Neural progenitor cell (in vitro differentiated cells): ENCODE data around the gene CPNE2.

Experiments
- EZH2 ChIP-seq: fragments of 200-600 bp; sonication (generic); IDR thresholded peaks from 2 replicates; pipeline ENCODE4 v1.6.1; 2017; ENCODE audit warnings: antibody characterized with exemption, mild to moderate bottlenecking, moderate library complexity
- TF ChIP-seq, protein P1 (sequence below): fragments of 200-600 bp; sonication (generic); IDR thresholded peaks from 2 replicates; pipeline ENCODE4 v1.5.1; 2017; ENCODE audit warnings: antibody characterized with exemption, mild to moderate bottlenecking

DNA sequence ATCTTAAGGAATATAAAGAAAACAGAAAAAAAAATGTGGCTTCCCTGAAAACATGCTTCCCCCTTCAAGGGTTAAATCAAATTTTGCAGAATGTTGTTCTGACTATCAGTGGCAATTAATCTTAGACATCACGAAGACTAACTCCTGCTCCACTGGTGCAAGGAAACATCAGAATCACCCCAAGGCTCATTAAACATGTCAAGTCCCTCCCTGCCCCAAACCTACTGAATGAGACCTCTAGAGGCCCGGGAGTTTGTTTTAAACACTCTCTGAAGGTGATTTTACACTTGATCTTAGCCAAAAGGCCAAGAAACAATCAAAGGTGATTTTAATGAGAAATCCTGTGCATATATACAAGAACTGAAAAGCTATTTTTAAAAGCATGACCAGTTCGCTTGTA, 75.2 kb downstream of the CPNE2 start:
- TF ChIP-seq, protein P1, sequence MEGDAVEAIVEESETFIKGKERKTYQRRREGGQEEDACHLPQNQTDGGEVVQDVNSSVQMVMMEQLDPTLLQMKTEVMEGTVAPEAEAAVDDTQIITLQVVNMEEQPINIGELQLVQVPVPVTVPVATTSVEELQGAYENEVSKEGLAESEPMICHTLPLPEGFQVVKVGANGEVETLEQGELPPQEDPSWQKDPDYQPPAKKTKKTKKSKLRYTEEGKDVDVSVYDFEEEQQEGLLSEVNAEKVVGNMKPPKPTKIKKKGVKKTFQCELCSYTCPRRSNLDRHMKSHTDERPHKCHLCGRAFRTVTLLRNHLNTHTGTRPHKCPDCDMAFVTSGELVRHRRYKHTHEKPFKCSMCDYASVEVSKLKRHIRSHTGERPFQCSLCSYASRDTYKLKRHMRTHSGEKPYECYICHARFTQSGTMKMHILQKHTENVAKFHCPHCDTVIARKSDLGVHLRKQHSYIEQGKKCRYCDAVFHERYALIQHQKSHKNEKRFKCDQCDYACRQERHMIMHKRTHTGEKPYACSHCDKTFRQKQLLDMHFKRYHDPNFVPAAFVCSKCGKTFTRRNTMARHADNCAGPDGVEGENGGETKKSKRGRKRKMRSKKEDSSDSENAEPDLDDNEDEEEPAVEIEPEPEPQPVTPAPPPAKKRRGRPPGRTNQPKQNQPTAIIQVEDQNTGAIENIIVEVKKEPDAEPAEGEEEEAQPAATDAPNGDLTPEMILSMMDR = no peak
- TF ChIP-seq EZH2 = no peak
